GM20431 (cell line): ENCODE data around the gene RGS6.

Experiments used
- in situ Hi-C: fragments of 300-500 bp; cut with MseI, MboI; formaldehyde crosslinking; loops from one replicate; pipeline ENCODE4 v1.15.0; 2020; ENCODE audit warnings: low sequenced_read_pairs; ENCODE audit not compliant: unreplicated experiment

Gene RGS6

GRCh38 chr14:72341686-72342085 is 409.5 kb downstream of the RGS6 start:
- in situ Hi-C loops: no loop called here

GRCh38 chr14:72347118-72347517 is 414.9 kb downstream of the RGS6 start:
- in situ Hi-C loops: no loop called here

DNA sequence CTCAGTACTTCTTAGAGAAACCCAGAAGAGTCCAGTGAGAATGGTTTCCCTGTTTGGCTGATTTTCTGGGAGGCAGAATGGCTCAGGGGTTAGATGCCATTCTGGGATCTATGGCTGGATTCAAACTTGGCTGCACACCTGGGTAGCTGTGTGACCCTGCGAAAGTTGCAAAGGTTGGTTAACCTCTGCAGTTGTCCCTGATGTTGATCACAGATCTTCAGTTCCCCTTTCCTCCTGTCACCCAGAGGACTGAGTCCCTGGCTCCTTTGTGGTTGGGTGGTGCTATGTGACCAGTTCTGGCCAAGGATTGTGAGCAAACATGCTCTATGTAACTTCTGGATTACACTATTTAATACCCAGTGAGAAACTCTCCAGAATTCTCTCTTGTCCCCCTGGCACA is 418.0 kb downstream of the RGS6 start:
- in situ Hi-C loops: no loop called here

GRCh38 chr14:72352012-72352411 is 419.8 kb downstream of the RGS6 start:
- in situ Hi-C loops: no loop called here

DNA sequence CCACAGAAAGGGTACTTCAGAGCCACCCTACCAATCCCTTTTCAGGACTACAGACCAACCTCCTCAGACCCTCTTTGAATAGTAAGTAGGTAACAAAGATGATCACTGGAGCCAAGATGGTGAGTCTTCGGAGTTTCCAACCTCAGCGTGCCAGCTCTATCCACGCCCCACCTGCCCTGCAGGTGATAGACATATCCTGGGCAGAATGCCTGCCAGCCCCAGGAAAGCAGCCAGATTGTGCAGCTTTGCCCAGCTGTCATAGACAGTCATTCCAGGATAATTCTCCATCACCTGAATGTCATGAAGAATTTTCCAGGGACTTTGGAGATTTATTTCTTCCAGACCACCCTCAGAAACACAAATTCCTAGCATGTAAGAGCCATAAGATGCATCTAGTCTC is 434.4 kb downstream of the RGS6 start:
- in situ Hi-C loops: no loop called here

- in situ Hi-C loops: no loop called here
These were observed 436.9 kb downstream of the RGS6 start for GRCh38 chr14:72369106-72369505.

- in situ Hi-C loops: no loop called here
These were observed 444.8 kb downstream of the RGS6 start for GRCh38 chr14:72377016-72377415.

DNA sequence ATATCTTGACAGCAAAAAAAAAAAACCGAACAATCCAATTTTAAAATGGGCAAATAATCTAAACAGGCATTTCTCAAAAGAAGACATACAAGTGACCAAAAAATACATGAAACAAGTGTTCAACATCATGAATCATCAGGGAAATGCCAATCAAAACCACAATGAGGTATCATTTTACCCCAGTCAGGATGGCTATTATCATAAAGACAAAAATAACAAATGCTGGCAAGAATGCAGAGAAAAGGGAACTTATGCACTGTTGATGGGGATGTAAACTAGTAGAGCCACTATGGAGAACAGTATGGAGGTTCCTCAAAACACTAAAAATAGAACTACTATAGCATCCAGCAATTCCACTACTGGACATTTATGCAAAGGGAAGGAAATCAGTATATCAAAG is 448.2 kb downstream of the RGS6 start:
- in situ Hi-C loops: no loop called here

DNA sequence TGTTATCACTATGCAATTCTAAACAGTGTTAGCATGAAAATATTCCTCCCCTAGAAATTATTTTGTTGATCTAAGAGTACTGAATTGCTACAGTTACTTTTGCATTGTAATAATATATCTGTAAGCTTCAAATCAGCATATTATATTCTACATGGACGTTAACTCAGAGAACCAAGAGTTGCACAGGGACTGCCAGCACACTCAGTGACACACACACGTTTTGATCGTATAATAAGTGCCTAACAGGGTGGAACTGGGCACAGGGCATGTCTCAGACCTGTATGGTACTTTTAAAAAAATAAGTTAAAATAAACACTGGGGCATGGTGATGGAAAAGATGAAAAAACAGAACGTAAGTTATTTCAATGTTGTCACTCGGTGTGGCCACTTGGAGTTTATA is 451.6 kb downstream of the RGS6 start:
- in situ Hi-C loops: no loop called here

- in situ Hi-C loops: no loop called here
These were observed 455.5 kb downstream of the RGS6 start for GRCh38 chr14:72387726-72388125.

DNA sequence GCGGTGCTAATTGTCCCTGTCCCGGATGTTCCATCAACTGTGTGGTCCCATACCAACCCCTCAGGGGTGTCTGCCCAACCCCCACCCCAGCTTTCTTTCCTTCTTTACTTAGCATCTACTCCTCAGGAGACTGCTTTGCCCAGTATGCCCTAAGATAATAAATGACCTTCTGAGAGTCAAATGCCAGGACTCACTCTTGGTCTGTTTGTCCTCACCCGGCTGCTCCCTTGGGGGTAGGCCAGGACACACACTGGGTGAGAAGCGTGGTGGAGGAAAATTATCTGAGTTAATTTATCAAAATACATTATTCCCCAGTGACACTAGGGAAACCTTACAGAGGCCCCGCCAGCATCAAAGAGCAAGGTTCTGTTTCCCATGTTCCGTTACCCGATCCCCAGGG is 457.0 kb downstream of the RGS6 start:
- in situ Hi-C loops: no loop called here

DNA sequence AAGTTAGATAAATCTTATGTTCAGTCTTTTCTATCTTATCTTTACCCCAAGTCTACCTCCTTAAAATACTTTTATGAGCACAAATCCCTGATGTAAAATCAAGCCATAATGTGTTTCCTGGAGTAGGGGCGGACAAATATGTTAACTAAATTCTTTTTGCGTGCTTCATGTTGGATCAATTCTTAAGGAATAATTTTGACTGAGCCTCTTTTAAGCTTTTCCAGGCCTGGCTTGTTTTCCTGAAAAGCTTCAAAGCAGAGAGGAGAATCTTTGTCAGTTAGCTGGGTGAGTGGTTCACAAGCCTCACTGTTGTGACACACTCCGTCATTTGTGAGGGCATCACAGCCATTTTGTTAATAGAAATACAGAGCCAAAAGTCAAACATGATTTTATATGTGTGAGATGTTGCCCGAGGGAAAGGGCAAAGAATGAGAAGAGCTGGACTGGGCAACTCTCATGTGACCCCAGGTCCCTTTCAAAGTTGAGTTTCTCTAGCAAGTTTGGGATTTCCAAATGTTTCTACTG is 468.9 kb downstream of the RGS6 start:
- in situ Hi-C loops: loop anchor here (25.0 kb wide), 1 partner anchor 389 kb away; no protein-coding TSS in a partner anchor

DNA sequence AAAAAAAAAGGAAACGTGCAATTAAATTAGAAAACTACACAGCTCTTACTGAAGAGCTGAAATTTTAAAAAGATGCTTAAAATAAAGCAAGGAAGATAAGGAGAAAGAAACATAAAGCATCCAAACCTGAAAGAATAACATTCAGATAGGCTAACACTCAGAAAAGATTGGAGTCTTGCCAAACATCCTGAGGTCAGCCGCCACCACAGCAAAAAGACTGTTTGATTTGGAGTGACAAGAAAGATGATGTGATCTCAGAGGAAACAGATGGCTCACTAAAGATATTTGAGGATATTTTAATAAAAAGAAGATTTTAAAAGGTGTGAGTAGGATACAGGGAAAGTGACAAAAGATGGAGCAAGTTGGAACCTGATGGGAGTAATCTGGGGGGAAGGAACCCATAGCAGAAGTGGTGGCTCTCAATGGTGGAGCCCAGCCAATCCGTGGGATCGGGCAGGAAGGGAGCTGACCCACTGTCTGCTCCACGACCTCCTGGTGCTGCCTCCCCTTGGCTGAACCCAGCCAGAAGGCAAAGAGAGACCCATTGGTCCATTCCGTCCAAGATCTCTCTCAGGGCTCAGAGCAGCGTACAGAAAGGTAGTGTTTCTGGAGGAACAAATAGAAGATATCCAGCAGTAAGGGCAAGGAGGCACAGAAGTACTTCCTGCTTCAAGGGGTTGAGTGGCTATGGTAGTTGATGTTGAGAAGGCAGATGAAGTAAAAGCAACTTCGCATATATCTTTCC is 469.6 kb downstream of the RGS6 start:
- in situ Hi-C loops: loop anchor here (25.0 kb wide), 1 partner anchor 390 kb away; no protein-coding TSS in a partner anchor

- in situ Hi-C loops: loop anchor here (25.0 kb wide), 1 partner anchor 390 kb away; no protein-coding TSS in a partner anchor
These were observed 470.1 kb downstream of the RGS6 start for GRCh38 chr14:72402377-72402772.

GRCh38 chr14:72404106-72404774 is 472.0 kb downstream of the RGS6 start:
- in situ Hi-C loops: loop anchor here (25.0 kb wide), 1 partner anchor 392 kb away; no protein-coding TSS in a partner anchor

GRCh38 chr14:72404998-72405397 is 472.8 kb downstream of the RGS6 start:
- in situ Hi-C loops: loop anchor here (25.0 kb wide), 1 partner anchor 393 kb away; no protein-coding TSS in a partner anchor

DNA sequence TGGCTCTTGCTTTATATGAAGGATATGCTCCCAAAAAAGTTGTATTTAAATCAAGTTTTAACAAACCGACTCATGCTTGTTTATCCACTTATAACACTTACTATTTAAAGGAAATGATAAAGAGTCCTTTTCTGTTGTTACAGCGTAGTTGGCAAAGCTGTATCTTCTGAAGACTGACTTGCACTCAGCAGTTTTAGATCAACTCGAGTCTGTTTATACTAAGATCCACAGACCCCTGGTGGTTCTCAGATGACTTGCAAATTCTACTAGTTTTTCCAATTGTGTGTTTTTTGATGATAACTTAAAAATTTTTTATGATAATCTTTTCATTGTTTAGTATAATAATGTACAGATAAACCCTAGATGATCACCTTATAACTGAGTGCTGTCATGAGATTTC is 475.8 kb downstream of the RGS6 start:
- in situ Hi-C loops: loop anchor here (25.0 kb wide), 1 partner anchor 396 kb away; no protein-coding TSS in a partner anchor

DNA sequence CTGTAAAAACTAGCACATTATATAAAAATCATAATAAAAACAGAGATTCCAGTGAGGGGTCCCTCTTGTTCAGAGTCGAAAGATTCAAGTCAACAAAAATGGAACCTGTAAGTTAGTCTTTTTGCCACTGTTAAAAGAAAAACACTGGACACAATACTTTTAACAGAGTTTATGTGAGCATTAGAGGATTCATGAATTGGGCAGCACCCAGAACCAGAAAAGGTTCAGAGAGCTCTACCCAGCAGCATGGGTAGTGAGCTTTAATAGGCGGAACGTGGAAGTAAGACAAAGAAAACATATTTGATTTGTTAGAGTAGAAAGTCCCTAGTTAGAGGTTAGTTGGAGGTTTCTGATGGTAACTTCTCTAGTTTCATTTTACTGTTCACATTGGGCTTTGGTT is 476.8 kb downstream of the RGS6 start:
- in situ Hi-C loops: loop anchor here (25.0 kb wide), 1 partner anchor 397 kb away; no protein-coding TSS in a partner anchor

GRCh38 chr14:72416081-72416849 is 484.0 kb downstream of the RGS6 start:
- in situ Hi-C loops: loop anchor here (25.0 kb wide), 1 partner anchor 404 kb away; no protein-coding TSS in a partner anchor

DNA sequence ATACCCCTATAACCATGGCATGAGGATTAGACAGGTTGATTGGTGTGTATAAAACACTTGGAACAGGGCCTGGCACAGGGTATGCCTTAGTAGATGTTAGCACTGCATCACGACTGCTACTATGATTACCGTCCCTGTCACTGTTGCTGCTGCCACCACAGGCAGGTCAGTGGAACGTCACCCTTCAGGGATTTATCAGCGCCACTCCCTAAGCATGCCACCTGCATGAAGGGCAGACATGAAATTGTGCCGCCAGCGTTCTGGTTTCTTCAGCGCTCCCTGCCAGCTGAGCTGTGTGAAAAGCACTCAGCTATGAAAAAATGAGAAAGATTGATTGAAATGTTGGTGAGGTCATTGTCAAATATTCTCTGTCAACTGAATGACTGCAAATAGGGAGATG is 484.7 kb downstream of the RGS6 start:
- in situ Hi-C loops: loop anchor here (25.0 kb wide), 1 partner anchor 405 kb away; no protein-coding TSS in a partner anchor
